Gastroesophageal sphincter (tissue), 2 donors: ENCODE results near the gene KCNA10.

Source experiments
- EP300 ChIP-seq: sonication (generic); formaldehyde crosslinking; IDR thresholded peaks from one replicate; pipeline ENCODE4 v1.6.1; 2017; ENCODE audit warnings: antibody characterized with exemption, mild to moderate bottlenecking
- POLR2A ChIP-seq, 2 donors: fragments of 450-650 bp; IDR thresholded peaks; one replicate each; pipeline ENCODE4 v1.6.1; 2017; ENCODE audit warnings: antibody characterized with exemption in 2 of 2, mild to moderate bottlenecking in 2 of 2, moderate library complexity in 1 of 2

DNA sequence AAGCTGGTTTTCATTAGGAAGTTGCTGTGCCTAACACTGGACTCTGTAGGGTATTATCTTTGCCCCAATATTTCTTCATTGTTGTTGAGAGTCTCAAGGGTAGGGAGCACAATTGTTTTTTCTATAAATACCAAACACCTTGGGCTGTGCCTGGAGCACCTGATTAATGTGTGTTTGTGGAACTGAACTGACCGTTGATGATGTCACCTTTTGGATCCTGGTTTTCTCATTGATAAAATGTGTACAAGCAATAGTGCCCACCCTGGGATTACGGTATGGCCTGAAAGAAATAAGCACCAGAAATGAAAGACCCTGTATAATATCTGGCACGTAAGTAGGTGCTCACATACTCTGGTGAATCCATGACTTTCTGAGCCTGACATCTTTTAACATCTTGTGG lies 47.9 kb upstream of the KCNA10 start:
- no peak for TF ChIP-seq POLR2A (IDR thresholded peaks at IDR 0.05)
- no peak for TF ChIP-seq EP300
